Mesenchymal stem cell (in vitro differentiated cells and primary cell): ENCODE results near the gene MTHFSD.

ENCODE experiments used
- DNase-seq: peaks from one replicate; pipeline ENCODE4 v3.0.0-alpha.2; 2013
- H2AFZ ChIP-seq: one replicate; pipeline ENCODE4 v1.6.1; 2013; ENCODE audit warnings: low read depth, mild to moderate bottlenecking, control low read depth, inconsistent platforms, low read length, moderate library complexity
- H2AK5ac ChIP-seq: 2 replicates; pipeline ENCODE4 v1.6.1; 2013; ENCODE audit warnings: low read length, moderate library complexity, mild to moderate bottlenecking, inconsistent platforms; ENCODE audit not compliant: severe bottlenecking
- H2BK120ac ChIP-seq: one replicate; pipeline ENCODE4 v1.6.1; 2013; ENCODE audit warnings: low read depth, mild to moderate bottlenecking, inconsistent platforms, low read length, moderate library complexity
- H2BK12ac ChIP-seq, 2 experiments: one replicate each; pipeline ENCODE4 v1.6.1; 2013; ENCODE audit warnings: inconsistent platforms in 2 of 2, low read length in 2 of 2, mild to moderate bottlenecking in 2 of 2, moderate library complexity in 2 of 2, control low read depth in 1 of 2
- H2BK15ac ChIP-seq: one replicate; pipeline ENCODE4 v1.6.1; 2013; ENCODE audit warnings: mild to moderate bottlenecking, low read depth, inconsistent platforms; ENCODE audit not compliant: poor library complexity, severe bottlenecking
- H2BK5ac ChIP-seq: 2 replicates; pipeline ENCODE4 v1.6.1; 2013; ENCODE audit warnings: low read depth, mild to moderate bottlenecking, low read length, control low read depth, inconsistent platforms; ENCODE audit not compliant: poor library complexity, severe bottlenecking
- H3K14ac ChIP-seq, 2 experiments: one replicate each; pipeline ENCODE4 v1.6.1; 2013; ENCODE audit warnings: inconsistent platforms in 2 of 2, low read length in 2 of 2, control low read depth in 1 of 2, mild to moderate bottlenecking in 1 of 2, moderate library complexity in 1 of 2
- H3K18ac ChIP-seq, 2 experiments: one replicate each; pipeline ENCODE4 v1.6.1; 2013; ENCODE audit warnings: inconsistent platforms in 2 of 2, low read length in 2 of 2, control low read depth in 1 of 2, low read depth in 1 of 2, mild to moderate bottlenecking in 1 of 2
- H3K23ac ChIP-seq, 2 experiments: one replicate each; pipeline ENCODE4 v1.6.1; 2013; ENCODE audit warnings: inconsistent platforms in 2 of 2, low read length in 2 of 2, mild to moderate bottlenecking in 2 of 2, moderate library complexity in 2 of 2, control low read depth in 1 of 2
- H3K27ac ChIP-seq: 2 replicates; pipeline ENCODE4 v1.5.1; 2013; ENCODE audit warnings: mild to moderate bottlenecking, moderate library complexity, low read length, control low read depth, inconsistent platforms; ENCODE audit not compliant: poor library complexity, severe bottlenecking
- H3K27me3 ChIP-seq, 2 experiments: 2 replicates each; pipeline versions ENCODE4 v1.6.1 to v1.7.0; 2013; ENCODE audit warnings: low read length in 2 of 2, mild to moderate bottlenecking in 2 of 2, moderate library complexity in 2 of 2, control low read depth in 1 of 2, inconsistent platforms in 1 of 2; ENCODE audit not compliant: control insufficient read depth in 1 of 2, insufficient read depth in 1 of 2
- H3K36me3 ChIP-seq, 2 experiments: 2 replicates each; pipeline versions ENCODE4 v1.6.1 to v1.7.0; 2013; ENCODE audit warnings: low read length in 2 of 2, control low read depth in 1 of 2, inconsistent platforms in 1 of 2, low read depth in 1 of 2, mild to moderate bottlenecking in 1 of 2; ENCODE audit not compliant: insufficient read depth in 2 of 2, control insufficient read depth in 1 of 2
- H3K4ac ChIP-seq, 2 experiments: one replicate each; pipeline ENCODE4 v1.6.1; 2013; ENCODE audit warnings: inconsistent platforms in 2 of 2, low read length in 2 of 2, mild to moderate bottlenecking in 2 of 2, moderate library complexity in 2 of 2, control low read depth in 1 of 2, low read depth in 1 of 2
- H3K4me1 ChIP-seq: 2 replicates; pipeline ENCODE4 v1.6.1; 2013; ENCODE audit warnings: low read depth, low read length, control low read depth; ENCODE audit not compliant: control insufficient read depth, insufficient read depth
- H3K4me2 ChIP-seq: 2 replicates; pipeline ENCODE4 v1.6.1; 2013; ENCODE audit warnings: low read length, mild to moderate bottlenecking, inconsistent platforms; ENCODE audit not compliant: poor library complexity, severe bottlenecking
- H3K4me3 ChIP-seq, 2 experiments: 2 replicates each; pipeline versions ENCODE4 v1.5.1 to v1.7.0; 2013; ENCODE audit warnings: low read length in 2 of 2, mild to moderate bottlenecking in 2 of 2, control low read depth in 1 of 2, low read depth in 1 of 2; ENCODE audit not compliant: insufficient read depth in 1 of 2
- H3K79me1 ChIP-seq: replicated peaks from 2 replicates; pipeline ENCODE4 v1.6.1; 2013; ENCODE audit warnings: mild to moderate bottlenecking, control low read depth, low read length, inconsistent platforms; ENCODE audit not compliant: poor library complexity, severe bottlenecking
- H3K9ac ChIP-seq: 2 replicates; pipeline ENCODE4 v1.7.0; 2013; ENCODE audit warnings: mild to moderate bottlenecking, low read length, moderate library complexity
- H3K9me3 ChIP-seq: 2 replicates; pipeline ENCODE4 v1.7.0; 2013; ENCODE audit warnings: mild to moderate bottlenecking, low read length; ENCODE audit not compliant: control insufficient read depth
- H4K8ac ChIP-seq: one replicate; pipeline ENCODE4 v1.6.1; 2013; ENCODE audit warnings: inconsistent platforms, mild to moderate bottlenecking, low read length, moderate library complexity
- H4K91ac ChIP-seq: one replicate; pipeline ENCODE4 v1.6.1; 2013; ENCODE audit warnings: mild to moderate bottlenecking, low read length, inconsistent platforms
- WGBS: methylation state at CpG from one replicate; pipeline ENCODE4 v1.1.7; 2013; ENCODE audit warnings: mixed read lengths; 5-methylcytosine and 5-hydroxymethylcytosine counted together

The MTHFSD gene

GRCh38 chr16:86498671-86499439 lies 56.2 kb downstream of the MTHFSD start:
- no peaks in the 10 kb centered on the region for H3K9me3 ChIP-seq
- no peak overlapping the region for H3K4me3 ChIP-seq
- peaks cover 93 to 96% of the 10 kb centered on the region in 2 experiments for H3K27me3 ChIP-seq
- H4K91ac ChIP-seq: peak overlapping the region; percentile 96
- H2AK5ac ChIP-seq: no peak overlapping the region
- H2AFZ ChIP-seq: no peak overlapping the region
- peak overlapping the region; percentile 47 to 59 for H2BK12ac ChIP-seq
- no peaks in the 10 kb centered on the region for H3K36me3 ChIP-seq
- peak overlapping the region; percentile 40 for H3K4me2 ChIP-seq
- H3K14ac ChIP-seq: peak overlapping the region; percentile 17 to 86
- H3K9ac ChIP-seq: no peak overlapping the region
- H3K18ac ChIP-seq: peak overlapping the region; percentile 56 to 90
- peaks cover 6% of the 10 kb centered on the region for H3K4me1 ChIP-seq
- peak; percentile 59 for DNase-seq
- no peaks in the 10 kb centered on the region for H3K79me1 ChIP-seq
- H3K27ac ChIP-seq: no peak overlapping the region
- H3K4ac ChIP-seq: peak overlapping the region; percentile 93 to 97
- peak overlapping the region; percentile 15 for H2BK15ac ChIP-seq
- H2BK120ac ChIP-seq: peak overlapping the region; percentile 97
- H4K8ac ChIP-seq: peak overlapping the region; percentile 94
- WGBS: 4% methylated on average over 61 of the region's 61 CpGs
- peak overlapping the region in 1 of 2 experiments; percentile 2 for H3K23ac ChIP-seq
- H2BK5ac ChIP-seq: no peak overlapping the region

- no peak overlapping the region for H3K4me2 ChIP-seq
- no peak overlapping the region for H3K4me3 ChIP-seq
- H3K18ac ChIP-seq: peak overlapping the region; percentile 56 to 90
- H3K27ac ChIP-seq: no peak overlapping the region
- H2AFZ ChIP-seq: no peak overlapping the region
- H2BK5ac ChIP-seq: no peak overlapping the region
- H2BK120ac ChIP-seq: peak overlapping the region; percentile 97
- no peaks in the 10 kb centered on the region for H3K79me1 ChIP-seq
- 4% methylated on average over 21 of the region's 29 CpGs for WGBS
- DNase-seq: peak; percentile 78
- H4K91ac ChIP-seq: peak overlapping the region; percentile 96
- peak overlapping the region in 1 of 2 experiments; percentile 2 for H3K23ac ChIP-seq
- no peaks in the 10 kb centered on the region for H3K9me3 ChIP-seq
- H3K4me1 ChIP-seq: peaks cover 6% of the 10 kb centered on the region
- no peak overlapping the region for H3K9ac ChIP-seq
- H2BK12ac ChIP-seq: peak overlapping the region; percentile 59 to 90
- H3K27me3 ChIP-seq: peaks cover 93 to 96% of the 10 kb centered on the region in 2 experiments
- H2BK15ac ChIP-seq: peak overlapping the region; percentile 62
- H4K8ac ChIP-seq: peak overlapping the region; percentile 91
- peak overlapping the region in 1 of 2 experiments; percentile 62 for H3K14ac ChIP-seq
- no peaks in the 10 kb centered on the region for H3K36me3 ChIP-seq
- no peak overlapping the region for H2AK5ac ChIP-seq
- peak overlapping the region; percentile 81 to 97 for H3K4ac ChIP-seq
These were observed 56.8 kb downstream of the MTHFSD start for GRCh38 chr16:86498155-86498670.

GRCh38 chr16:86497551-86498021 lies 57.4 kb downstream of the MTHFSD start:
- 0% methylated on average over 27 of the region's 44 CpGs for WGBS
- Histone ChIP-seq H2BK120ac (peak overlapping the region; percentile 97), H3K23ac (no peak overlapping the region), H3K14ac (no peak overlapping the region), H2AFZ (no peak overlapping the region), H4K8ac (peak overlapping the region; percentile 66), H3K27ac (no peak overlapping the region), H3K4ac (peak overlapping the region in 1 of 2 experiments; percentile 24), H3K4me1 (peaks cover 6% of the 10 kb centered on the region), H2AK5ac (no peak overlapping the region), H3K4me3 (no peak overlapping the region), H4K91ac (peak overlapping the region; percentile 88), H3K4me2 (no peak overlapping the region), H2BK5ac (no peak overlapping the region), H3K27me3 (peaks cover 93 to 96% of the 10 kb centered on the region in 2 experiments), H3K18ac (peak overlapping the region; percentile 14 to 89), H3K79me1 (no peaks in the 10 kb centered on the region), H3K9me3 (no peaks in the 10 kb centered on the region), H2BK15ac (no peak overlapping the region), H3K9ac (no peak overlapping the region), H2BK12ac (peak overlapping the region in 1 of 2 experiments; percentile 92), H3K36me3 (no peaks in the 10 kb centered on the region)
- DNase-seq: peak; percentile 53

GRCh38 chr16:86496929-86497461 lies 58.0 kb downstream of the MTHFSD start:
- DNase-seq: no peak
- H2AFZ ChIP-seq: no peak overlapping the region
- H3K4ac ChIP-seq: peak overlapping the region; percentile 44 to 66
- WGBS: 1% methylated on average over 38 of the region's 45 CpGs
- no peak overlapping the region for H3K27ac ChIP-seq
- H3K9me3 ChIP-seq: no peaks in the 10 kb centered on the region
- no peaks in the 10 kb centered on the region for H3K36me3 ChIP-seq
- no peak overlapping the region for H3K9ac ChIP-seq
- H2BK5ac ChIP-seq: no peak overlapping the region
- H3K4me2 ChIP-seq: no peak overlapping the region
- H2BK12ac ChIP-seq: no peak overlapping the region
- peaks cover 6% of the 10 kb centered on the region for H3K4me1 ChIP-seq
- no peak overlapping the region for H3K23ac ChIP-seq
- H3K14ac ChIP-seq: no peak overlapping the region
- no peaks in the 10 kb centered on the region for H3K79me1 ChIP-seq
- peaks cover 93 to 96% of the 10 kb centered on the region in 2 experiments for H3K27me3 ChIP-seq
- H2BK120ac ChIP-seq: peak overlapping the region; percentile 97
- no peak overlapping the region for H4K8ac ChIP-seq
- H3K18ac ChIP-seq: peak overlapping the region; percentile 37 to 59
- no peak overlapping the region for H3K4me3 ChIP-seq
- no peak overlapping the region for H2BK15ac ChIP-seq
- H4K91ac ChIP-seq: no peak overlapping the region
- no peak overlapping the region for H2AK5ac ChIP-seq
